HCEC 1CT (cell line): Measurements from ENCODE around the gene VDAC1.

Experiments
- DNase-seq: peaks from one replicate; pipeline ENCODE4 v3.0.0-alpha.2; 2017

Gene VDAC1

DNA sequence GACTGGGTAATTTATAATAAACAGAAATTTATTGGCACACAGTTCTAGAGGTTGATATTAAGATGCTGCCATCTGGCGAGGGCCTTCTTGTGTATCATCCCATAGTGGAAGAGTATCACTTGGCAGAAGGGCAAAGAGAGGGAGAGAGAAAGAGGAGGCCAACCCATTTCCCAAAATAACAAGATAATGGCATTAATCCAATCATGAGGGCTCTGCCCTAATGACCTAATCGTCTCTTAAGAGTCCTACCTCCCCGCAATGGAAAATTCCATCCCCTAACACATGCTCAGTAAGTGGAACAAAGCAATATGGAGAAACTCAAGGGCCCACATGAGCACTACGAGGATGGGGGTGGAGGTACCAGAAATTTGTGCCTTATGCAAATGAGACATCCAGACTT lies 17.6 kb upstream of the VDAC1 start:
- no peak for DNase-seq

DNA sequence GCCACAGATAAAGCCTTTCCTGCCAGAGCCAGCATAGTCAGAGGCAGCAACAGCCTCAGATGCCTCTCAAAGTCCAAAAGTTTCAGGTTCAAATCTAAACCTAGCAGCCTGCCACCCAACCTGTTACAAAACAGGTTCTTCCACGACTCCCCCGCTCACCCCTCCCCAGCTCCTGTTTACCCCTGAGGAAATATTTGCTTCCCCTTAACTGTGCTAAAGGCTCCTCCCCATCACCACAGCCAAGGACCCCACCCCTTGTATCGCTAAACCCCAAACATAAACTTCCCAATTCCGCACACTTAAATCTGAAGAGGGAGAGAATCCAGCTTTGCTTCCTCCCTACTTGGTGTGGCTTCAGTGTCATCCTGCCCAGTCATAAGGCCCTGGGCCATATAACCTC lies 15.4 kb upstream of the VDAC1 start:
- no peak for DNase-seq

DNA sequence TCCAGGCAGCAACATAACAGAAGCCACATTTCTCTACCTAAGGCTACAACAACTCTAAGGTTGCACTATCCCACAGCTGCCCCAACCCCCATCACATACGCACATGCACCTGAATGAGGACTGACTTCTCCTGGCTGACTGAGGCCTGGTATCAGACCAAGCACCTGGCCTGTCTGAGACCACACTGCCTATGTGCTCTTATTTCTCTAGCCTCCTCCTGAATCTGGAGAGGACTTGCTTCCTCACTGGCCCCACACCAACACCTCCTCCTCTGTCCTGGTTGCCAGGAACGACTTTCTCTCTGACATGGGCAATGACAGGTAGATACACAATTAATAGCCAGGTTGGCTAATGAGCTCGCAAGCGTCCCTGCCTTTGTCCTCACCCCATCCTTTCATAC lies 14.9 kb upstream of the VDAC1 start:
- DNase-seq = no peak

DNA sequence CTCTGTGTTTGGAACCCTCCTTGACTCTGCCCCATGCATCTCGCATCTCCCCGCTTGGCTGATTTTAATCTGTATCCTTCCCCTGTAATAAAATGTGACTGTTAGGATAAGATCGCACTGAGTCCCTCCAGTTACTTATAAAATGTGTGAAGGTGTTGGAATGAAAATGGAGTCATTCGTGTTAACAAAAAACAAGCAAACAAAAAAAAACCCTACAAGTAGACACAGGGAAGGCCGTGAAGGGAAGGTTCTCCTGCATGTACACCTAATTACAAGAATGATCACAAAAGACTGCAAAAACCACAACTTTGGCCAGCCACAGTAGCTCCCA lies 14.2 kb upstream of the VDAC1 start:
- no peak for DNase-seq

DNA sequence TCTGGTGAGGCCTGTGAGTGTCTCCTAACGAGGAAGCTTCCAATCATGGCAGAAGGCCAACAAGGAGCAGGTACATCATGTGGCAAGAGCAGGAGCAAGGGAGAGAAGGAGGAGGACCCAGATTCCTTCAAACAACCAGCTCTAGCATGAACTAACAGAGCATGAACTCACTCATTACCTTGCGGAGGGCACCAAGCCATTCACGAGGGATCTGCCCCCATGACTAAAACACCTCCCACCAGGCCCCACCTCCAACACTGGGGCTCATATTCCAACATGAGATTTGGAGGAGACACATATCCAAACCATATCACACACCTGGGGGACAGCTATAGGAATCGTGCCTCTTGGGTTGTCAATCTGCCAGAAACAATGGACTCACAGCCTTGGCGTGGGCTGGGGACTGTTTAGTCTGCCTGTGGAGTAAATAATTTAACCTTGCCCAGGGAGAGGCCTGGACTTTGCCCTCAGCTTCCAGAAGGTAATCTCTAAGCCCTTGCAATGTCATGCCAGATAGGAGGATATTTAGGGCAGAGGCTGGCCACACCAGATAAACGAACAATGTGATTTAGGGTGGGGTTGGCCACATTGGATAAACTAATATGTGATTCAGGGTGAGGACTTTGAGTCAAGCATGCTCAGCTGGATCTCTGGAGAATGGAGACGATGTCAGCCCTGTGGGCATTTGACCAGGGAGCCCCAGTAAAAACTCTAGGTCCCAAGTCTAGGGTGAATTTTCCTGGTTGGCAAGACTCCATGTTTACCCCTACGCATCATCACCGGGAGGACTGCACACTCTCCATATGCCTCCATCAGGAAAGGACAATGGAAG lies 13.6 kb upstream of the VDAC1 start:
- no peak for DNase-seq

DNA sequence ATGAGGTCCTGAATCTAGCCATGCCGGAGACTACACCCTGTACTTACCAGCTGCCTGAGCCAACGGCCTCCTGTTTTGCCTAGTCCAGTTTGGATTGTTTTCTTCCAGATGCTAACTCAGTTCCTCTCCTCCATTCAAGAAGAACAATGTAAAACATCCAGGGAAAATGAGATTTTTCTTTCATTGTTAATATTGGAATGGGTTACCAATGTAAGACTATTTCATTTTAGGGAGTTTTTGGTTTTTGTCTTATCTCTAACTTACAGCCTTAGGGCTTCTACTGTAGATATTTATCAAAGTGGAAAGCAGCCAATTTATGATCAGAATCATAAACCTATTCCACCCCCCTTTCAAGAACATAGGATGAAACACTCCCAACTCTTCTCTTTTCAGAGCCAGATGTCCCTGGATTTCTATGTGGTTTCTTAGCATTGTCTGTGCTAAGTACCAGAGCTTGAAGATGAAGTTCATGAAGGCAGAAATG lies 3.5 kb upstream of the VDAC1 start:
- DNase-seq = no peak

DNA sequence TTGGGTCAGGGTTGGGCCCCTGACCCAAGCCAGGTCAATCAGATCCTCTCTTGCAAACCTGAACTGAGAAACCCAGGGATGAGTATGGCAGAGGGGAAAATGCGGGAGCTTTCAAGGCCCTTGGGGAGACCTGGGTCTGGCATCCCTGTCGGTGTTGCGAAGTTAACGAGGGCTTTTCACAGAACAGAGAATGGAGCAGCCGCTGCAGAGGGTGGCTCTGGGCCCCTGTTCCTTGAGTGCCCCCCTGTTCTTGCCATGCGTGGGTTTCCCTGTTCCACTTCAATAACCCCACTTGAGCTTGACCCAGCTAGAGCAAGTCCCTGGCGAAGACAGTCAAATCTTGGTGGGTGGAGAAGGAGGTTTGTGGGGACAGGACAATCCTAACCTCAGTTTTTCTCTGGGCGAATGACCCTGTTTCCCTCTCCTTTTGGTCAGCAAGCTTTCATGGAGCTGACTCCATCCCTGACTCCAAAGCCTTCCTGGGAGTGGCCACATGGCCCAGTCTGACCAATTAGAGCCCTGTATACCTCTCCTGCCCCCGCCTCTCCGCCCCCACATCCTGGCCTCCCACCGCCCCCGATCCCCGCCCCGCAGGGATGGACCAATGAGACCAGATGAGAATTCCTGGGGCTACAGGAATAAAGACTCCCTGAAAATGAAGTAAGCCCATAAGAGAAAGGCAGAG lies 2.9 kb upstream of the VDAC1 start:
- peak; percentile 32 for DNase-seq

DNA sequence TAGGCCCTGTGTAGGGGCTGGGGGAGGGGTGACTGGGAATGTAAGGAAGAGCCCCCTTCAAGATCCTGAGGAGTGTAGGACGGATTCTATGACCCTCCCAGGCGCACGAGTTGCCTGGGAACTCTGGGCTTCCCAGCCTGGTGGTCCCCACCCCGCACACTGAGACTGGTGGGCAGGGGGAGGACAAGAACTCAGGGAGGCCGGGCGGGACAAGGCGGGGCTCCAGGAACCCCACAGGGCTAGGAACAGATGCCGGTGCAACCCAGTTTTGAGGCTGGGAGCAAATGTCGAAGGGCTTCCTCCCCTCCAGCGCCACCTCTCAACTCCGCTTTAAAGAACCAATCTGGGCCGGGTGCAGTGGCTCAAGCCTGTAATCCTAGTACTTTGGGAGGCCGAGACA lies 1.3 kb upstream of the VDAC1 start:
- DNase-seq = no peak

DNA sequence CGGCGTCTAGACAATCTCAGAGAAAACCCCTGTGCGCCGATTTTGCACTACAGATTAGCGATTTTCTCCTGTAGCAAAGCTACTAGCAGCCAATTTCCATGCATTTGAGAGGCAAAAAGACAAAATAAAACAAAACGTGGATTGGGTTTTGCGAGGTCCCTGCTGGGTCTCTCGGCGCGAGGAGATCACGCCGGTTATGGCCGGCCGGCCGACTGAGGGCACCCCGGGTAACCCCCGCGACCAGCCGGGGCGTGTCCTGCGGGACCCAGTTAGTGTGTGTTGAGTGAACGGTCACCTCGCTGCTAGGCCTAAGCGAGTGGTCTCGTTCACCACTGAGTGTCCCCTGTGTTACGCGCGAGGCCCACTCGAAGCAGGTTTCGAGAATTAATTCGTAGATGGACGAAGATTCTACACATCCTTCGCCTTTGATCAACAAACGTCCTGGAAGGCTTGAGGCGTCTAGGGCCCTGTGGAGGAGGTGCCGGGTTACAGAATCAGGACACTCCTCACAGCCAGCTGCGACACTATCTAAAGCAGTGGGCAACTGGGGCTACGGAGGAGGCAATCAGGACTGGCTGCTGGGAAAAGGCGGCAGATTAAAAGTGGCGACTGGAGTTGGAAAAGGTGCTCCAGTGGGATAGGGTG lies 764 bp upstream of the VDAC1 start:
- no peak for DNase-seq

DNA sequence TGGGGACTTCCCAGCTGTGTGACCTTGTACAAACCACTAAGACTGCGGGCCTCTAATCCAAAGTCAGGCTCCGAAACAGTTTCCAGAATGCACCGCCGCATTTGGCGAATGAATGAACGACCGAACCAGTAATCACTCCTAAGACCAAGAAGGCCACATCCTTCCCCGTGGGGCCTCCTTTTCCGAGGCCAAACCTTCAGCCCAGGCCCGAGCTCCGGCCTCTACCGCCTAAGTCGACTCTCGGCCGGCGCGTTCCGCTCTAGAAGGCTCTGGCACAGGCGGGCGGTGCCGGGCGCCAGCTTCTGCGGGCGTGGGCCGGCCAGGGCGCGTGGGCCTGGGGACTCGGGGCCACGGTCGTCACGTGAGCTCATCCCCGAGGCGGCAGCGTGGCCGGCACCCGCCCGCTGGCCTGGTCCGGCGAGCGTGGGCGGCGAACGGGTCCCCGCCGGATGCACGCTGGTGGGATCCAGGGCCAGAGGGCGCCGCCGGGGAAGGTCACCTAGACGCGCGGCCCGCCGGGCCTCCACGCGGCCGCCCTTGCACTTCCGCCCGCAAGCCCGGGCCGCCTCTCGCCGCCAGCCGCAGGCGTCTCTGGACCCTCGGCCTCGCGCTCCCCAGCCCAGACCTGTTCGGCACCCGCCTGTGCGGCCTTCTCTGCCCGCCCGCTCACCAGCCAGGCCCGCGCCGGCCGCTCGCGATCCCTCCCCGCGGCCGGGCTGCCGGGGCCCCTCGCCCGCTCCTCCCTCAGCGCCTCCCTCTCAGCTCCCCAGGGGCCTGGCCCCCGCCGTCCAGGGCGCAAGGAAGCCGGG lies 754 bp downstream of the VDAC1 start:
- peak; percentile 43 for DNase-seq

DNA sequence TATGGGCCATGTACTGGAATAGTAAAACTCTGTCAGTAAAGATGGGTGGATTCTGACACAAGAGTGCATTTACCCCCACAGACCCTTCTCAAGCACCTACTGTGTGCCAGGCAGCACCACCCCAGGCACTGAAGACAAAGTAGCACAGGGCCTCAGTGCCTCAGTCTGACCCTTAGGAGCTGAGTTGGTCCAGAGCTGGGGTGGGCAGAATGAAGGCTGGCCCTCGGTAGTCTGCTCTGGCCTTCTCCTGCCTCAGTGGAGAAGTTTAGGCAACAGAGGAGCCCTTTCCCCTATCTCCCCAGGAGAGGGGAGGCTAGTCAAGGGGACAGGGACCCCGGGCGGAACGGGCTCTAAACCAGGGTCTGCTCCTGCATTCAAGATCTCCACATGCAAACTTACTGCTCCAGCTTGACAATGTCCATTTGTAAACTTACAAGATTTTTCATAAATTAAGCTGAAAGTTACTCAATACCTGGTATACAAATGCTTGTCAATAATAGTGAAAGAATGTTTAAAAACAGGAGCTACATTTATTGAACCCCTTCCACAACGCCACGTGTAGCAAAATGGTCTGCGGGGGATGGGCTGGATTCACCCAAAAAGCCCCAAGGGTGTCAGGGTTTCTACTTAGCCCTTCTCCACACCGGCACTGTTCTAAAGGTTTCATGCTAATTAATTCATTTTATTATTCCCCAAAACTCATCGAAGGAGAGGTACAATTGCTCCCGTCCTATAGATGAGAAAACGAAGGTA lies 1.5 kb downstream of the VDAC1 start:
- DNase-seq = no peak

DNA sequence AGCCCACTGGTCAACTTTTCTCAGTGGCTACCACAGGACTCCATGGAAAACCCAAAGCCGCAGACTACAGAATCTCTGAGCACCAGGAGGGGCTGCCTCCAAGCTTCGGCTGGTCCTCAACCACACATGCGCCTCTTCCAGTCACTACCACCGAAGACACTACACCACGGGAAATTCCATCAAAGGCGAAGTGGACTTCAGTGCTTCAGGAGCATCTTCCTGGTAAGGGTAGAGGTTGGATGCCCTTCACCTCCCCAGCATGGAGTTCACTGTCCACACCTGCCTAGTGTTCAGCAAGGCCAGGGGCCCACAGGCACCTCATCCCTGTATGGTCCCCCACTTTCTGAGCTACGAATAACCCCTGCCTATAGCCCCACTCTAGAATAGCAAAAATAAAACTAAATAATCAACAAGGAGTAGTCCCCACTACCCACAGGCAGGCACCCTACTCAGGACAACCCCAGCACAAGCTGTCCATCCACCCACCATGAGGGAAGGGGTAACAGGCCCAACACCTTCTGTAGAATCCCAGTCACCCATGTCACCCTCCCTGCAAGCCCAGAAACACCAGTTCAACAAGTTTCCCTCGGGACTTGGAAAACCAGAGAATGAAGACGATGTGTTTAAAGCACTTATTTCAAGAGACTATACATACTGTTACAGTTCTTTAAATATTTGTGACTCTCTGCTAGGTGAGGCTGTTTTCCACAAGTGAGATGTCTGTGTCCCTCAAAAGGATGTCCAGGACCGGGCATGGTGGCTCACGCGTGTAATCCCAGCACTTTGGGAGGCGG lies 2.6 kb downstream of the VDAC1 start:
- no peak for DNase-seq

DNA sequence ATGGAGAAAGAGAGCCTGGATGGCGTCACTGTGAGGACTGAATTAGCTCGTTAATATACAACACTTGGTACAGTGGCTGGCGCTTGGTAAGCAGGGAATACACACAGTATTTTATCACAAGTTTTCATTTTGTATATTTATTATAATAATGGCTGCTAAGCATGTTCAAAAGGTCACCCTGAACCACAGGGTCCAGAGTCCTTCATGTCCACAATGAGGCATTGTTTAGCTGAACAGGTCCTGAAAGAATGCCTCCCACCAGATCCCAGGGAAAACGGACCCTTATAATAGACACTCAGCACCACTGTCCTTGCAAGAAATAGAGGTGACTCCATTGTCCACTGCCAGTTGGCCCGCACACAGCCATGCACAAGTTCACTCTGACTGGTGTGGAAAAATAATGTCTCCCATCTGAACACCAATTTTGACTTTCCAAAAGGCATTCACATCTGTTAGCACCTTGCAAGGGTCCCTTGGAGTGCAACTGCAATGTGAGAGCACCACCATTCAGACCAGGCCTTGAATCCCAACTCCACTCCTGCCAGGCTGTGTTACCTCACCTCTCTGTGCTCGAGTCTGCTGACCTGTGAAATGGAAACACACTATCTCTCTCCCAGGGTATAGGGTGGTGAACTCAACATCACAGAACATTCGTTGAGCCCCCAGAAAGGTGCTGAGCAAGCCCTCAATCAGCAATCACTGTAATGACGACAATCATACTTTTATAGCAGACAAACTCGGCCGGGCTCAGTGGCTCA lies 3.9 kb downstream of the VDAC1 start:
- DNase-seq = no peak

DNA sequence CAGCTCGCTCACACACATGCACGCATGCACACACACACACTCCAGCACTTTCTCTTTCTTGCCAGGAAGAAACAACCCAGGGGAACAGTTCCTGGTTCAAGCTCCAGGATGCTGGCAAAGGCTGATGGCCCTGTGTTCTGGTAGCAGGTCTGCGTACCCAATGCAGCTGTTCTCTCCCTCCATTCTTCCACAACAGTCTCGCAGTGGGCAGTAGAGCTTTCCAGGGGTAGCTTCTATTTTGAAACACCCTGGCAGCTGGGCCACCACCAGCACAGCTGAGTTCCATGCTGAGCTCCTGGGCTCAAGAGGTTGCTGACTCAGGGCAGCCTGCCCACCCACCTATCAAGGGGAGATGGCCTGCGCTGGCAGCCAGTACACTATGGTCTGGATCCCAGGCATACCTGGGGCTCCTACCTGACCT lies 4.7 kb downstream of the VDAC1 start:
- no peak for DNase-seq

DNA sequence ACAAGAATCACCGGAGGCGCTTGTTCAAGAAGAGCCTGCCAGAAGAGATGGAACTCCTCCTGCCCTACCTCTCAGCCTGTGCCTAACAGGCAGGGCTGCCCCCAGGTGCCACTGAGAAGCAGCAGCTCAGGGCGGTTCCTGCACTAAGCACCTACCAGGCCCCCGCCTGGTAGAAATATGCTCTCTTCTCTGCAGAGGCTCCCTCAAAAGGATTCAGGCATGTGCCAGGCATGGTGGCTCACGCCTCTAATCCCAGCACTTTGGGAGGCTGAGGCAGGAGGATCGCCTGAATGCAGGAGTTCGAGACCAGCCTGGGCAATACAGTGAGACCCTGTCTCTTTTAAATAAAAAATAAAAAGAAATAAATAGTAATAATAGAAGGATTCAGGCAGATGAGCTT lies 6.0 kb downstream of the VDAC1 start:
- DNase-seq = no peak

DNA sequence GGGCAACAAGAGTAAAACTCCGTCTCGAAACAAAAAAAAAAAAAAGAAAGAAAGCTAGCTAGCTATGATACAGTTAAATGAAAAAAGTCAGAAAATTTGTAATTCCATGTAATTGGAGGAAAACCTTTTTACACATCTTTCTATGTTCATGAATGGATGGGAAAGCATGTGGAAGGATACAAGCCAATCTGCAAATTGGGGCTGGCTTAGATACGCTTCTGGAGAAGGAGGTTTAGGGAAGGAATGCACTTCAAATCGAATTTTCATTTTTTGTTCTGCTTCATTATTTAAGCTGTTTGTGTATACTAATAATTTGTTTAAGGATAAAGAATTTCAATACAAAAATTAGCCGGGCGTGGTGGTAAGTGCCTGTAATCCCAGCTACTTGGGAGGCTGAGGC lies 6.7 kb downstream of the VDAC1 start:
- DNase-seq = no peak

DNA sequence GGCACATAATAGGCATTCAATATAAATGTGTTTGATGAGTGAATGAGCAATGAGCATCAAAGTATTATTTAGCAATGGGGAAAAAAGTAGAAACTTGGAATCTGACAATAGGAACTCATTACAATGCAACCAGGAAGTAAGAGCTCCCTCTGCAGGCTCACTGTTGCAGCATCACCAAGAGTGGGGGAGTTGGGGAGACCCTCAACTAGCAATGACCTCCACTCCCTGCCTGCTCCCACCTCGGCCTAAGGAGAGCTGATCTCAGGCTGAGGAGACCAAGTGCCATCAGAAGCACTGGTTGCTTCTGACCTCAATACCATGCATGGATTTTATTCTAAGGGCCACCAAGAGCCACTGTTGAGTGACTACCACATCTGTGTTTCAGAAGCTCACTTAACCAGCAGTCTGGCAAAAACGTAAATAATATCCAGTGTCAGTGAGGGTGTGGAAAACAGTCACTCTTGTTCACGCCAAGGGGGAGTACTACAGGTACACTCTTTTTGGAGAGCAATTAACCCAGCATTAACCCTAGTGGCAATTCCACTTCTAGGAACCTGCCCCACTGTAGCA lies 8.0 kb downstream of the VDAC1 start:
- no peak for DNase-seq

DNA sequence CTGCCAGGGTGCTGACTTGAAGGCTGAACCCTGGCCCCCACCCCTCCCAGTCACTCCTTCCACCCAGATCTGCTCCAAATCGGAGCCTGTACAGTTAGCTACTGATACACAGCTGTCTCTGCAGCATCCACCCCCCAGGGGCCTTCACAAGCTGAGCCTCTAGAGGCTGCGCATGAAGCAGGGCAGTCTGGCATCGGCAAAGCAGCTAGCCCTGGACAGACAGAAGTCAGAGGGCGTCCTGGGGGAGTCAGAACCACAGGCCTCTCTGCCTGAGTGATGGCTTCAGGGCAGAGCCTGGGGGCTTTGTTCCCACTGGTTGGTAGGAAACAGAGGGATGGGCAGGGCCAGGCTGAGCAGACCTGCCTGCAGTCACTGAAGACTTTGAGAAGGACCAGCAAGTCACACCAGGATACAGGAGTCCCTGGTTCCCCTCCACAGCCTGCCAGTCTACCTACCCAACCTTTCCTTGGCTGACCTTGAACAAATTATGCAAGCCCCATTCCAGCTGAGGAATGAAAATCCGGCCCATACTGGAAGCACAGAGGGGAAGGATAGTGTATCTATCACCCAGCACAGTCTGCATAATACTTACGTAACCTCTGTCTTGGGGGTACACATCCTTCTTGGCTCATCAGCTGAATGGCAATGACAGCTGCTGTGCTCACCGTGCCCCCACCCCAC lies 8.8 kb downstream of the VDAC1 start:
- no peak for DNase-seq

DNA sequence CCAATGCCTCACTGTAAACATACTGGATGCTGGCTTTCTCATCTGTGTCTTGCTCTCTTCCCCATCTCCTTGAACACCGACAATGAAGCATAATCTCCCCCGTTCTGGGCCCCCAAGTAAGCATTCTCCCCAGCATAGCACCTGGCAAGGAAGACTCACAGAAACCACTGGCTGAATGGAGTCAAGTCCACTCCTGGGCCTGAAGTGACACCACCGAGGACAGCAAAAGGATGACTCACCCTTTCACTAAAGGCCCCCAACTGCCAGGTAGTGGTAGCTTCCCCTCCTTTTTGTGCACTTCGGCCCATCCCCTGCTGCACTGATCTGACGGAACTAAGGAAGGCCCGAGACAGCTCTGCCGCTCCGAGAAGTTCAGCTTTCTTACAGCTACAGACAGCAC lies 9.4 kb downstream of the VDAC1 start:
- DNase-seq = no peak

DNA sequence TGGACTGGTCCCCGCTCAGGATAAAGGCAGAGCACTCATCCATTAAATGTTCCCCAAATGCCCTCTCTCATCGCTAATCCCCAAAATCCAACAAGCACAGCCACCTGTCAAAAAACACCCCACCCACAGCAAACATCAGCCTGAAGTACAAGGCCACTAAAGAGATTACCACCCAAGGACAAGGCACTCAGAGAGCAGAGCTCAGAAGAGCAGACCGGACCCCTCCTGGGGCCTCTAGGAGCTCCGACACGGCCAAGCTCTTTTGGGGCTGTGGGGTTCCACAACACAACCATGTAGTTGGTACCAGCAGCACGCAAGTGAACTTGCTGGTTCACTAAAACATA lies 9.8 kb downstream of the VDAC1 start:
- no peak for DNase-seq
